ENCODE measurements around the gene LRRC52.
"Not testable (repeated sequence)": the region's sequence is repeated elsewhere in the genome, so short reads cannot be mapped to it uniquely, and the experiment has no call there.

Gene LRRC52

GRCh38 chr1:165580931-165581871 lies 37.4 kb downstream of the LRRC52 start:
- no peak for TF ChIP-seq ZNF274 (IDR thresholded peaks at IDR 0.05; ENCODE audit: low read depth, low read length)
- no peak overlapping the region for H3K4me3 ChIP-seq (ENCODE audit: low read length)

- TF ChIP-seq ZNF274 (IDR thresholded peaks at IDR 0.05; ENCODE audit: low read depth, low read length): no peak
- no peak overlapping the region for H3K4me3 ChIP-seq (ENCODE audit: low read length)
Measured at GRCh38 chr1:165581926-165582325, 38.1 kb downstream of the LRRC52 start.

GRCh38 chr1:165586398-165586797 lies 42.6 kb downstream of the LRRC52 start:
- TF ChIP-seq ZNF274 (IDR thresholded peaks at IDR 0.05; ENCODE audit: low read depth, low read length): no peak
- no peak overlapping the region for H3K4me3 ChIP-seq (ENCODE audit: low read length)

GRCh38 chr1:165591391-165591790 lies 47.6 kb downstream of the LRRC52 start:
- H3K4me3 ChIP-seq (ENCODE audit: low read length): not testable (repeated sequence)

GRCh38 chr1:165592945-165593823 lies 49.4 kb downstream of the LRRC52 start:
- no peak for TF ChIP-seq ZNF274 (IDR thresholded peaks at IDR 0.05; ENCODE audit: low read depth, low read length)
- H3K4me3 ChIP-seq (ENCODE audit: low read length): no peak overlapping the region; the same call in 1 of the 2 replicates

GRCh38 chr1:165595246-165595938 lies 51.6 kb downstream of the LRRC52 start:
- no peak overlapping the region for H3K4me3 ChIP-seq (ENCODE audit: low read length)
- TF ChIP-seq ZNF274 (IDR thresholded peaks at IDR 0.05; ENCODE audit: low read depth, low read length): no peak

GRCh38 chr1:165597883-165598675 lies 54.3 kb downstream of the LRRC52 start:
- H3K4me3 ChIP-seq (ENCODE audit: low read length): peak overlapping the region; percentile 58
- no peak for TF ChIP-seq ZNF274 (IDR thresholded peaks at IDR 0.05; ENCODE audit: low read depth, low read length)

- H3K4me3 ChIP-seq (ENCODE audit: low read length): peak overlapping the region; percentile 58
- no peak for TF ChIP-seq ZNF274 (IDR thresholded peaks at IDR 0.05; ENCODE audit: low read depth, low read length)
Measured at GRCh38 chr1:165598676-165599059, 54.9 kb downstream of the LRRC52 start.

GRCh38 chr1:165600793-165601192 lies 57.0 kb downstream of the LRRC52 start:
- H3K4me3 ChIP-seq (ENCODE audit: low read length): no peak overlapping the region
- no peak for TF ChIP-seq ZNF274 (IDR thresholded peaks at IDR 0.05; ENCODE audit: low read depth, low read length)

- TF ChIP-seq ZNF274 (IDR thresholded peaks at IDR 0.05; ENCODE audit: low read depth, low read length): no peak
- no peak overlapping the region for H3K4me3 ChIP-seq (ENCODE audit: low read length)
Measured at GRCh38 chr1:165603810-165604209, 60.0 kb downstream of the LRRC52 start.

GRCh38 chr1:165605246-165605645 lies 61.4 kb downstream of the LRRC52 start:
- H3K4me3 ChIP-seq (ENCODE audit: low read length): no peak overlapping the region
- no peak for TF ChIP-seq ZNF274 (IDR thresholded peaks at IDR 0.05; ENCODE audit: low read depth, low read length)

GRCh38 chr1:165606676-165607075 lies 62.9 kb downstream of the LRRC52 start:
- not testable (repeated sequence) for H3K4me3 ChIP-seq (ENCODE audit: low read length)

GRCh38 chr1:165610866-165611265 lies 67.1 kb downstream of the LRRC52 start:
- TF ChIP-seq ZNF274 (IDR thresholded peaks at IDR 0.05; ENCODE audit: low read depth, low read length): no peak
- no peak overlapping the region for H3K4me3 ChIP-seq (ENCODE audit: low read length)
